HEK293 (cell line): ENCODE measurements around the gene UCP2.

ENCODE experiments used
- GLIS1 ChIP-seq: fragments of 450-650 bp; formaldehyde crosslinking; IDR thresholded peaks from 2 replicates; pipeline ENCODE4 v1.5.1; 2016; ENCODE audit warnings: missing biosample characterization, missing genetic modification characterization
- IKZF3 ChIP-seq: fragments of 450-650 bp; IDR thresholded peaks from 2 replicates; pipeline ENCODE4 v1.5.0; 2018; ENCODE audit warnings: missing biosample characterization, mild to moderate bottlenecking, missing genetic modification characterization, moderate library complexity
- PRDM2 ChIP-seq: fragments of 450-650 bp; formaldehyde crosslinking; IDR thresholded peaks from 2 replicates; pipeline ENCODE4 v1.5.1; 2016; ENCODE audit warnings: missing biosample characterization, missing genetic modification characterization, borderline replicate concordance
- TRIM28 ChIP-seq: IDR thresholded peaks from 2 replicates; pipeline ENCODE4 v1.6.1; 2011; ENCODE audit warnings: low read length, control low read depth, borderline replicate concordance
- ZBTB17 ChIP-seq: fragments of 450-650 bp; formaldehyde crosslinking; IDR thresholded peaks from 2 replicates; pipeline ENCODE4 v1.5.1; 2016; ENCODE audit warnings: missing biosample characterization, missing genetic modification characterization
- ZBTB21 ChIP-seq: fragments of 450-650 bp; formaldehyde crosslinking; IDR thresholded peaks from 2 replicates; pipeline ENCODE4 v1.5.1; 2017; ENCODE audit warnings: missing biosample characterization, missing genetic modification characterization
- ZBTB26 ChIP-seq: fragments of 450-650 bp; formaldehyde crosslinking; optimal IDR thresholded peaks from 2 replicates; pipeline ENCODE3; 2016; ENCODE audit warnings: missing biosample characterization, mild to moderate bottlenecking, missing genetic modification characterization
- ZBTB48 ChIP-seq: fragments of 450-650 bp; formaldehyde crosslinking; IDR thresholded peaks from 2 replicates; pipeline ENCODE4 v1.5.1; 2016; ENCODE audit warnings: missing biosample characterization, missing genetic modification characterization
- ZNF114 ChIP-seq: fragments of 450-650 bp; formaldehyde crosslinking; IDR thresholded peaks from 2 replicates; pipeline ENCODE4 v1.5.0; 2017; ENCODE audit warnings: missing biosample characterization, missing genetic modification characterization
- ZNF23 ChIP-seq: fragments of 450-650 bp; formaldehyde crosslinking; IDR thresholded peaks from 2 replicates; pipeline ENCODE4 v1.5.1; 2016; ENCODE audit warnings: missing biosample characterization, missing genetic modification characterization, borderline replicate concordance
- ZNF292 ChIP-seq: fragments of 450-650 bp; formaldehyde crosslinking; IDR thresholded peaks from 2 replicates; pipeline ENCODE4 v1.5.1; 2016; ENCODE audit warnings: low read depth, missing biosample characterization, missing genetic modification characterization, borderline replicate concordance
- ZNF366 ChIP-seq: fragments of 450-650 bp; formaldehyde crosslinking; conservative IDR thresholded peaks from 2 replicates; pipeline ENCODE4 v1.5.1; 2016; ENCODE audit warnings: missing biosample characterization, missing genetic modification characterization
- ZNF623 ChIP-seq: fragments of 450-650 bp; formaldehyde crosslinking; IDR thresholded peaks from 2 replicates; pipeline ENCODE4 v1.5.1; 2016; ENCODE audit warnings: missing biosample characterization, missing genetic modification characterization
- ZNF626 ChIP-seq: fragments of 450-650 bp; sonication (Bioruptor Pico); formaldehyde crosslinking; IDR thresholded peaks from 2 replicates; pipeline ENCODE4 v1.5.1; 2018; ENCODE audit warnings: missing biosample characterization, missing genetic modification characterization, inconsistent platforms
- ZNF629 ChIP-seq: fragments of 450-650 bp; formaldehyde crosslinking; IDR thresholded peaks from 2 replicates; pipeline ENCODE4 v1.5.1; 2017; ENCODE audit warnings: missing biosample characterization, missing genetic modification characterization
- ZNF747 ChIP-seq: fragments of 450-650 bp; formaldehyde crosslinking; IDR thresholded peaks from 2 replicates; pipeline ENCODE4 v1.5.1; 2016; ENCODE audit warnings: missing biosample characterization, missing genetic modification characterization
- ZNF792 ChIP-seq: fragments of 450-650 bp; formaldehyde crosslinking; IDR thresholded peaks from 2 replicates; pipeline ENCODE4 v1.5.1; 2016; ENCODE audit warnings: missing biosample characterization, missing genetic modification characterization
- ZXDB ChIP-seq: fragments of 450-650 bp; formaldehyde crosslinking; IDR thresholded peaks from 2 replicates; pipeline ENCODE4 v1.5.1; 2016; ENCODE audit warnings: missing biosample characterization, missing genetic modification characterization
- TF ChIP-seq, protein P1 (sequence below): fragments of 450-650 bp; formaldehyde crosslinking; conservative IDR thresholded peaks from 2 replicates; pipeline ENCODE4 v1.5.1; 2016; ENCODE audit warnings: low read depth, missing biosample characterization, missing genetic modification characterization
- TF ChIP-seq, protein P2 (sequence below): fragments of 450-650 bp; formaldehyde crosslinking; IDR thresholded peaks from 2 replicates; pipeline ENCODE4 v1.5.1; 2016; ENCODE audit warnings: missing biosample characterization, missing genetic modification characterization, borderline replicate concordance

The UCP2 gene

DNA sequence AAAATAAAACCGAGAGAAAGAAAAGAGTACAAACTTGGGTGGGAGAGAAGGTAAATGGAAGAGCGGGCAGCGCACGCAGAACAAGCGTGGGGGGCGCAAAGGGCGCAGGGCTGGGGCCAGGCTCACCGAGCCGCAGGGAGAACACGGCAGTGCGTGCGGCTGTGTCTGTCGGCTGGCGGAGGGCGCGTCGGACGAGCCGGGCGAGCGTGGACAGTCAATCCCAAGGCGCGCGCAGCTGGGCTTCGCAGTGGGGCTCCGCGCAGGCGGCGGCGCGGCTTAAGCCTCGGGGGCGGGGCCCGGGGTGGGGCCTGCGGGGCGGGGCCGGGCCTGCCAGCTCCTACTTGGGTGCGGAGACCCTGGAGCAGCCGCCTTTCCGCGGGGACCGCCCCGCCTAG lies at the start of gene UCP2 (continued):
- TF ChIP-seq PRDM2 (tag by site-specific recombination) (no peak), GLIS1 (tag by site-specific recombination) (no peak), ZNF792 (tag by site-specific recombination) (no peak), ZNF292 (tag by site-specific recombination) (no peak), ZBTB48 (tag by site-specific recombination) (no peak), ZXDB (tag by site-specific recombination) (no peak), IKZF3 (tag by site-specific recombination) (peak; percentile 75; the same call in 1 of the 2 replicates), ZNF114 (tag by site-specific recombination) (no peak), TRIM28 (no peak), ZNF366 (tag by site-specific recombination) (no peak), ZNF23 (tag by site-specific recombination) (no peak), ZBTB17 (tag by site-specific recombination) (peak; percentile 14), ZNF626 (tag by site-specific recombination) (no peak), ZNF747 (tag by site-specific recombination) (no peak), ZBTB26 (tag by site-specific recombination) (peak; percentile 42), ZNF623 (tag by site-specific recombination) (no peak), ZNF629 (tag by site-specific recombination) (no peak), ZBTB21 (tag by site-specific recombination) (no peak)
- TF ChIP-seq, protein P1, sequence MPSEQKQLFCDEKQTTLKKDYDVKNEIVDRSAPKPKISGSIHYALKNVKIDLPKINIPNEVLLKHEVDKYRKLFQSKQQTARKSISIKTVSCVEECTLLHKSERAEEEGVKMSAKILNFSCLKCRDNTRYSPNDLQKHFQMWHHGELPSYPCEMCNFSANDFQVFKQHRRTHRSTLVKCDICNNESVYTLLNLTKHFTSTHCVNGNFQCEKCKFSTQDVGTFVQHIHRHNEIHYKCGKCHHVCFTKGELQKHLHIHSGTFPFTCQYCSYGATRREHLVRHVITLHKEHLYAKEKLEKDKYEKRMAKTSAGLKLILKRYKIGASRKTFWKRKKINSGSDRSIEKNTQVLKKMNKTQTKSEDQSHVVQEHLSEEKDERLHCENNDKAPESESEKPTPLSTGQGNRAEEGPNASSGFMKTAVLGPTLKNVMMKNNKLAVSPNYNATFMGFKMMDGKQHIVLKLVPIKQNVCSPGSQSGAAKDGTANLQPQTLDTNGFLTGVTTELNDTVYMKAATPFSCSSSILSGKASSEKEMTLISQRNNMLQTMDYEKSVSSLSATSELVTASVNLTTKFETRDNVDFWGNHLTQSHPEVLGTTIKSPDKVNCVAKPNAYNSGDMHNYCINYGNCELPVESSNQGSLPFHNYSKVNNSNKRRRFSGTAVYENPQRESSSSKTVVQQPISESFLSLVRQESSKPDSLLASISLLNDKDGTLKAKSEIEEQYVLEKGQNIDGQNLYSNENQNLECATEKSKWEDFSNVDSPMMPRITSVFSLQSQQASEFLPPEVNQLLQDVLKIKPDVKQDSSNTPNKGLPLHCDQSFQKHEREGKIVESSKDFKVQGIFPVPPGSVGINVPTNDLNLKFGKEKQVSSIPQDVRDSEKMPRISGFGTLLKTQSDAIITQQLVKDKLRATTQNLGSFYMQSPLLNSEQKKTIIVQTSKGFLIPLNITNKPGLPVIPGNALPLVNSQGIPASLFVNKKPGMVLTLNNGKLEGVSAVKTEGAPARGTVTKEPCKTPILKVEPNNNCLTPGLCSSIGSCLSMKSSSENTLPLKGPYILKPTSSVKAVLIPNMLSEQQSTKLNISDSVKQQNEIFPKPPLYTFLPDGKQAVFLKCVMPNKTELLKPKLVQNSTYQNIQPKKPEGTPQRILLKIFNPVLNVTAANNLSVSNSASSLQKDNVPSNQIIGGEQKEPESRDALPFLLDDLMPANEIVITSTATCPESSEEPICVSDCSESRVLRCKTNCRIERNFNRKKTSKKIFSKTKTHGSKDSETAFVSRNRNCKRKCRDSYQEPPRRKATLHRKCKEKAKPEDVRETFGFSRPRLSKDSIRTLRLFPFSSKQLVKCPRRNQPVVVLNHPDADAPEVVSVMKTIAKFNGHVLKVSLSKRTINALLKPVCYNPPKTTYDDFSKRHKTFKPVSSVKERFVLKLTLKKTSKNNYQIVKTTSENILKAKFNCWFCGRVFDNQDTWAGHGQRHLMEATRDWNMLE (tag by site-specific recombination): no peak
- TF ChIP-seq, protein P2, sequence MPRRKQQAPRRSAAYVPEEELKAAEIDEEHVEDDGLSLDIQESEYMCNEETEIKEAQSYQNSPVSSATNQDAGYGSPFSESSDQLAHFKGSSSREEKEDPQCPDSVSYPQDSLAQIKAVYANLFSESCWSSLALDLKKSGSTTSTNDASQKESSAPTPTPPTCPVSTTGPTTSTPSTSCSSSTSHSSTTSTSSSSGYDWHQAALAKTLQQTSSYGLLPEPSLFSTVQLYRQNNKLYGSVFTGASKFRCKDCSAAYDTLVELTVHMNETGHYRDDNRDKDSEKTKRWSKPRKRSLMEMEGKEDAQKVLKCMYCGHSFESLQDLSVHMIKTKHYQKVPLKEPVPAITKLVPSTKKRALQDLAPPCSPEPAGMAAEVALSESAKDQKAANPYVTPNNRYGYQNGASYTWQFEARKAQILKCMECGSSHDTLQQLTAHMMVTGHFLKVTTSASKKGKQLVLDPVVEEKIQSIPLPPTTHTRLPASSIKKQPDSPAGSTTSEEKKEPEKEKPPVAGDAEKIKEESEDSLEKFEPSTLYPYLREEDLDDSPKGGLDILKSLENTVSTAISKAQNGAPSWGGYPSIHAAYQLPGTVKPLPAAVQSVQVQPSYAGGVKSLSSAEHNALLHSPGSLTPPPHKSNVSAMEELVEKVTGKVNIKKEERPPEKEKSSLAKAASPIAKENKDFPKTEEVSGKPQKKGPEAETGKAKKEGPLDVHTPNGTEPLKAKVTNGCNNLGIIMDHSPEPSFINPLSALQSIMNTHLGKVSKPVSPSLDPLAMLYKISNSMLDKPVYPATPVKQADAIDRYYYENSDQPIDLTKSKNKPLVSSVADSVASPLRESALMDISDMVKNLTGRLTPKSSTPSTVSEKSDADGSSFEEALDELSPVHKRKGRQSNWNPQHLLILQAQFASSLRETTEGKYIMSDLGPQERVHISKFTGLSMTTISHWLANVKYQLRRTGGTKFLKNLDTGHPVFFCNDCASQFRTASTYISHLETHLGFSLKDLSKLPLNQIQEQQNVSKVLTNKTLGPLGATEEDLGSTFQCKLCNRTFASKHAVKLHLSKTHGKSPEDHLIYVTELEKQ (tag by site-specific recombination): no peak
